IMR-90 (cell line): Measurements from ENCODE around the gene COQ8A. TPM values are rescaled to one million over a fixed set of nuclear protein-coding genes. Genes with fewer than 3 reads are reported as not detected.

Source experiments
- ATAC-seq: fragments of 200-7000 bp; cut with Tn5 transposase; 2 replicates; pipeline ENCODE4 v1.9.1; 2020; ENCODE audit warnings: low read depth, mild to moderate bottlenecking, moderate library complexity
- BruUV-seq: library from RNA; stranded (reverse); fragments of 400-500 nt; replicated peaks from 2 replicates; lab custom pipeline; 2021; lab: Mats Ljungman, UMichigan
- CTCF ChIA-PET: fragments of 300-600 bp; formaldehyde crosslinking; extraction: SDS; loops from one replicate; lab custom pipeline; 2021; ENCODE audit warnings: antibody characterized with exemption; lab: Yijun Ruan, JAX
- POLR2A ChIA-PET: fragments of 300-600 bp; sonication (Branson Sonifier 250); formaldehyde crosslinking; loops from one replicate; lab custom pipeline; 2022; ENCODE audit warnings: antibody characterized with exemption; ENCODE audit not compliant: unreplicated experiment; lab: Charles Lee
- DNase-seq: peaks from one replicate; pipeline ENCODE4 v3.0.0; 2013
- H2AFZ ChIP-seq: replicated peaks from 2 replicates; pipeline ENCODE3; 2013; ENCODE audit warnings: low read length, mild to moderate bottlenecking; ENCODE audit not compliant: poor library complexity
- H2AK5ac ChIP-seq: 2 replicates; pipeline ENCODE4 v1.6.1; 2013; ENCODE audit warnings: low read depth, low read length, inconsistent platforms
- H2AK9ac ChIP-seq: replicated peaks from 2 replicates; pipeline ENCODE3; 2013; ENCODE audit warnings: mild to moderate bottlenecking, low read depth, low read length, moderate library complexity; ENCODE audit not compliant: poor library complexity
- H2BK120ac ChIP-seq: 2 replicates; pipeline ENCODE4 v1.6.1; 2013; ENCODE audit warnings: low read depth, low read length, inconsistent platforms
- H2BK15ac ChIP-seq: 3 replicates; pipeline ENCODE4 v1.6.1; 2013; ENCODE audit warnings: low read depth, low read length, inconsistent platforms
- H2BK20ac ChIP-seq: 2 replicates; pipeline ENCODE4 v1.6.1; 2013; ENCODE audit warnings: low read depth, mild to moderate bottlenecking, inconsistent platforms, low read length, moderate library complexity
- H2BK5ac ChIP-seq: 2 replicates; pipeline ENCODE4 v1.6.1; 2013; ENCODE audit warnings: mild to moderate bottlenecking, low read depth, low read length, inconsistent platforms; ENCODE audit not compliant: poor library complexity, severe bottlenecking
- H3K14ac ChIP-seq: replicated peaks from 2 replicates; pipeline ENCODE4 v1.6.1; 2013; ENCODE audit warnings: low read depth, low read length, inconsistent platforms
- H3K18ac ChIP-seq: 2 replicates; pipeline ENCODE4 v1.6.1; 2013; ENCODE audit warnings: low read depth, low read length, control low read depth
- H3K23ac ChIP-seq: 2 replicates; pipeline ENCODE4 v1.6.1; 2013; ENCODE audit warnings: low read depth, low read length, inconsistent platforms
- H3K27ac ChIP-seq: 2 replicates; pipeline ENCODE4 v1.5.1; 2013; ENCODE audit warnings: mild to moderate bottlenecking, control low read depth, low read length; ENCODE audit not compliant: insufficient read depth
- H3K27me3 ChIP-seq: 2 replicates; pipeline ENCODE4 v1.6.1; 2013; ENCODE audit warnings: low read length; ENCODE audit not compliant: control insufficient read depth, insufficient read depth
- H3K36me3 ChIP-seq: 2 replicates; pipeline ENCODE4 v1.6.1; 2013; ENCODE audit warnings: low read length, mixed read lengths; ENCODE audit not compliant: control insufficient read depth, insufficient read depth
- H3K4ac ChIP-seq: 2 replicates; pipeline ENCODE4 v1.6.1; 2013; ENCODE audit warnings: low read depth, low read length, inconsistent platforms
- H3K4me1 ChIP-seq: 2 replicates; pipeline ENCODE4 v1.6.1; 2013; ENCODE audit warnings: low read length, mixed read lengths; ENCODE audit not compliant: control insufficient read depth, insufficient read depth
- H3K4me2 ChIP-seq: 2 replicates; pipeline ENCODE4 v1.6.1; 2013; ENCODE audit warnings: low read depth, mild to moderate bottlenecking, control low read depth, low read length, moderate library complexity
- H3K4me3 ChIP-seq: 2 replicates; pipeline ENCODE4 v1.5.1; 2013; ENCODE audit warnings: low read depth, mild to moderate bottlenecking, control low read depth, low read length, moderate library complexity; ENCODE audit not compliant: insufficient read depth
- H3K56ac ChIP-seq: 2 replicates; pipeline ENCODE4 v1.6.1; 2013; ENCODE audit warnings: low read length, inconsistent platforms; ENCODE audit not compliant: insufficient read depth; ENCODE audit errors: extremely low read depth
- H3K79me1 ChIP-seq, 2 experiments: 2 replicates each; pipeline ENCODE4 v1.6.1; 2013; ENCODE audit warnings: low read length in 2 of 2, inconsistent platforms in 1 of 2, low read depth in 1 of 2
- H3K9ac ChIP-seq: 2 replicates; pipeline ENCODE4 v1.6.1; 2013; ENCODE audit warnings: low read depth, low read length, control low read depth
- H3K9me1 ChIP-seq: 2 replicates; pipeline ENCODE4 v1.6.1; 2013; ENCODE audit warnings: low read length, inconsistent platforms; ENCODE audit not compliant: insufficient read depth
- H3K9me3 ChIP-seq: 2 replicates; pipeline ENCODE4 v1.6.1; 2013; ENCODE audit warnings: low read length; ENCODE audit not compliant: control insufficient read depth, insufficient read depth
- H4K20me1 ChIP-seq: 2 replicates; pipeline ENCODE4 v1.6.1; 2013; ENCODE audit warnings: low read length, inconsistent platforms; ENCODE audit not compliant: insufficient read depth
- H4K5ac ChIP-seq: 2 replicates; pipeline ENCODE4 v1.6.1; 2013; ENCODE audit warnings: mild to moderate bottlenecking, low read depth, low read length, control low read depth
- H4K8ac ChIP-seq, 2 experiments: 2 replicates each; pipeline ENCODE4 v1.6.1; 2013; ENCODE audit warnings: low read depth in 2 of 2, low read length in 2 of 2, control low read depth in 1 of 2, inconsistent platforms in 1 of 2
- H4K91ac ChIP-seq: 2 replicates; pipeline ENCODE4 v1.6.1; 2013; ENCODE audit warnings: low read depth, low read length, inconsistent platforms; ENCODE audit not compliant: insufficient read depth
- BHLHE40 ChIP-seq: fragments of 150-350 bp; IDR thresholded peaks from 2 replicates; pipeline ENCODE4 v1.6.1; 2016; ENCODE audit warnings: mild to moderate bottlenecking, low read depth, low read length
- CEBPB ChIP-seq: IDR thresholded peaks from 2 replicates; pipeline ENCODE4 v1.6.1; 2012; ENCODE audit warnings: low read depth, low read length, improper control_type of control experiment
- FOS ChIP-seq: fragments of 150-350 bp; IDR thresholded peaks from 2 replicates; pipeline ENCODE4 v1.6.1; 2016; ENCODE audit warnings: low read depth, low read length
- MAFK ChIP-seq: IDR thresholded peaks from 2 replicates; pipeline ENCODE4 v1.6.1; 2012; ENCODE audit warnings: low read depth, low read length, improper control_type of control experiment
- WGBS, 2 experiments: methylation state at CpG; one replicate each; pipeline versions ENCODE4 v1.1.5 to v1.1.7; 2013; ENCODE audit warnings: missing lambda C conversion rate in 2 of 2; ENCODE audit not compliant: insufficient read length in 1 of 2; ENCODE audit errors: extremely low coverage in 2 of 2; 5-methylcytosine and 5-hydroxymethylcytosine counted together
- dilution Hi-C: fragments of 300-500 bp; cut with HindIII; formaldehyde crosslinking; loops from one replicate; pipeline ENCODE4 v1.14.3; 2018; ENCODE audit warnings: low sequenced_read_pairs; ENCODE audit not compliant: unreplicated experiment
- in situ Hi-C: fragments of 300-500 bp; cut with MboI; formaldehyde crosslinking; loops from 3 replicates; pipeline ENCODE4 v1.14.3; 2019; ENCODE audit warnings: low sequenced_read_pairs, inconsistent platforms, mixed read lengths
- intact Hi-C: fragments of 100-400 bp; cut with micrococcal nuclease; formaldehyde crosslinking; loops from 2 replicates; pipeline ENCODE4 v1.10.0; 2022
- polyA plus RNA-seq, 3 experiments: library from polyadenylated mRNA; depleted of rRNA; stranded (reverse); fragments of >200 nt; gene quantifications; 2 replicates each; pipeline ENCODE4 v1.2.3, GENCODE V29; 2012; ENCODE audit warnings: low replicate concordance in 1 of 3
- total RNA-seq: library from RNA; depleted of rRNA; stranded (reverse); fragments of >200 nt; gene quantifications from 2 replicates; pipeline ENCODE4 v1.2.3, GENCODE V29; 2012

The COQ8A gene
- total and polyA plus RNA-seq, 2 of the 4 experiments (the other 2 are of a cell fraction), result 3.8 to 6.1 TPM

DNA sequence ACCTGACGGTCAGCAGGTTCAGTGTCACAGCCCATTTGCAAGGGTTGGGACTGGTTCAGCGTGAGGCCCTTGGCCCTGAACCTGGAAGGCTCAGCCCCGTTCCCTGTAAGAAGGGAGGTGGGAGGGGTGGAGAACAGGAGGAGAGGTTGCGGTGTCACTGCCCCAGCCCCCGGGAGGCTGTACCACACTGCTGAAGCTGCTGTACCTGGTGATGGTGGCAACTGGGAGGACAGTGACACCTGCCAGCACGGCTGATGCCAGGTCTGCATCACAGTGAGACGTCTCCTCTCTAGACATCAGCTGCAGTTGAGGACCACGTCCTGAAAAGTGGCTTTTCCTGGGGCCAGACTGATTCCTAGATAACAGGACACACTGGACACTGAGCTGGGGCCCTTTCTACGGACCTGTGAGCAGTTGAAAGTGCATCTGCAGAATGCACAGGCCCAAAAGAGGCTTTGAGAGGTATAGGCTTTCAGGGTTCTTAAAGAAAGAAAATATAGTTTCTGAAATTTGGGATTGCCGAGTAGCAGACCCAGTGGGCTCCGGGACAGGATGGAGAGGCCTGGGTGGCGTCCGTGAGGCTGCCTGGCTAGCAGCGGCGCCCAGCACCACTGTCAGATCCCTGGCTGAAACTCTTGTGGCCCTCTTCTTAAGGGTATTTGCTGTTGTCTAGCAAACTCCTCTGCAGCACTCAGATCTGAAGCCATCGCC lies 47.7 kb downstream of the COQ8A start:
- 90% methylated on average over 6 of the region's 16 CpGs; no CpG with 5 or more reads in 1 of the 2 experiments for WGBS, 2 experiments
- in situ Hi-C loops, result no loop called here
- ATAC-seq, result no peak

More for the DNA sequence above, 47.7 kb downstream of the COQ8A start:
- Histone ChIP-seq H3K4me3 (no peak overlapping the region), H2AK9ac (no peak overlapping the region), H3K36me3 (peaks cover 12% of the 10 kb centered on the region; the same call in 1 of the 2 replicates), H3K4ac (no peak overlapping the region), H3K56ac (no peak overlapping the region), H4K20me1 (no peaks in the 10 kb centered on the region), H3K27me3 (no peaks in the 10 kb centered on the region), H4K8ac (no peak overlapping the region), H2AFZ (no peak overlapping the region), H3K9ac (no peak overlapping the region), H3K14ac (no peak overlapping the region), H3K79me1 (no peaks in the 10 kb centered on the region), H3K23ac (no peak overlapping the region), H2BK5ac (no peak overlapping the region), H3K18ac (no peak overlapping the region), H3K4me1 (no peaks in the 10 kb centered on the region; the same call in 1 of the 2 replicates), H2AK5ac (no peak overlapping the region), H3K9me1 (no peaks in the 10 kb centered on the region), H4K5ac (no peak overlapping the region), H3K4me2 (no peak overlapping the region), H4K91ac (no peak overlapping the region), H2BK20ac (no peak overlapping the region), H2BK120ac (no peak overlapping the region), H2BK15ac (no peak overlapping the region), H3K27ac (no peak overlapping the region), H3K9me3 (no peaks in the 10 kb centered on the region)
- no peak for DNase-seq
- BruUV-seq, result no TSS peak
- dilution Hi-C loops, result no loop called here
- ChIA-PET CTCF (no interaction called here), POLR2A (no interaction called here)
- intact Hi-C loops, result loop anchor here (10.0 kb wide), 1 partner anchor 443 kb away; the partner anchor contains the start of gene STUM
- TF ChIP-seq CEBPB (no peak), BHLHE40 (no peak), FOS (no peak), MAFK (no peak)
